GM12801 (cell line): ENCODE results near the gene LIN54.

Experiments used
- TF ChIP-seq, protein P1 (sequence below): IDR thresholded peaks from one replicate; pipeline ENCODE4 v1.5.1; 2011; ENCODE audit warnings: control low read depth; ENCODE audit not compliant: insufficient read length; ENCODE audit errors: extremely low read depth

The LIN54 gene

DNA sequence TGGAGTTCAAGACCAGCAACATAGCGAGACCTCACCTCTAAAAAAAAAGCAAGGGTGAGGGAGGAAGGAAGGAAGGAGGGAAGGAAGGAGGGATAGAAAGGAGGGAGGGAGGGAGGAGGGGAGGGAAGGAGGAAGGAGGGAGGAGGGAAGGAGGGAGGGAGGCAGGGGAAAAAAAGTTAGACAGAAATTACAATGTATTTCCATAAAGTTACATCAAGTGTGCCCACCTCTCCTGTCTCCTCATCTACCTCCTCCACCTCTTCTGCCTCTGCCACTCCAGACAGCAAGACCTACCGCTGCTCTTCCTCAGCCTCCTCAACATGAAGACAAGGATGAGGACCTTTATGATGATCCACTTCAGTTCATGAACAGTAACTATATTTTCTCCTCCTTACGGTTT, 8.3 kb downstream of the LIN54 start:
- TF ChIP-seq, protein P1, sequence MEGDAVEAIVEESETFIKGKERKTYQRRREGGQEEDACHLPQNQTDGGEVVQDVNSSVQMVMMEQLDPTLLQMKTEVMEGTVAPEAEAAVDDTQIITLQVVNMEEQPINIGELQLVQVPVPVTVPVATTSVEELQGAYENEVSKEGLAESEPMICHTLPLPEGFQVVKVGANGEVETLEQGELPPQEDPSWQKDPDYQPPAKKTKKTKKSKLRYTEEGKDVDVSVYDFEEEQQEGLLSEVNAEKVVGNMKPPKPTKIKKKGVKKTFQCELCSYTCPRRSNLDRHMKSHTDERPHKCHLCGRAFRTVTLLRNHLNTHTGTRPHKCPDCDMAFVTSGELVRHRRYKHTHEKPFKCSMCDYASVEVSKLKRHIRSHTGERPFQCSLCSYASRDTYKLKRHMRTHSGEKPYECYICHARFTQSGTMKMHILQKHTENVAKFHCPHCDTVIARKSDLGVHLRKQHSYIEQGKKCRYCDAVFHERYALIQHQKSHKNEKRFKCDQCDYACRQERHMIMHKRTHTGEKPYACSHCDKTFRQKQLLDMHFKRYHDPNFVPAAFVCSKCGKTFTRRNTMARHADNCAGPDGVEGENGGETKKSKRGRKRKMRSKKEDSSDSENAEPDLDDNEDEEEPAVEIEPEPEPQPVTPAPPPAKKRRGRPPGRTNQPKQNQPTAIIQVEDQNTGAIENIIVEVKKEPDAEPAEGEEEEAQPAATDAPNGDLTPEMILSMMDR: no peak

DNA sequence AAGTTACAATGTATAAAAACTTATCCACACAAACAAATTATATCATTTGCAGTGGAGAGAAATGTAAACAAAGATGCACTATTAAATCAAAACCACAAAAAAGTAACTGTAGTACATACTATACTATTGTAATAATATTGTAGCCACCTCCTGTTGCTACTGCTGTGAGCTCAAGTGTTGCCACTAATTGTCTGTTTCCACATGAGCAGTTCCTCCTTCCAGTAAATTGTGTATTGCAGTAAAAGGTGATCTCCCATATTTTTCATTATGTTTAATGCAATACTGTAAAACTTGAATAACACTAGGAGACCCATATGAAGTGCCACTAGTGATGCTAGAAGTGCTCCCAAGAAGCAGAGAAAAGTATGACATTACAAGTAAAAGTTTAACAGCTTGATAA, 11.7 kb downstream of the LIN54 start:
- TF ChIP-seq, protein P1: no peak

DNA sequence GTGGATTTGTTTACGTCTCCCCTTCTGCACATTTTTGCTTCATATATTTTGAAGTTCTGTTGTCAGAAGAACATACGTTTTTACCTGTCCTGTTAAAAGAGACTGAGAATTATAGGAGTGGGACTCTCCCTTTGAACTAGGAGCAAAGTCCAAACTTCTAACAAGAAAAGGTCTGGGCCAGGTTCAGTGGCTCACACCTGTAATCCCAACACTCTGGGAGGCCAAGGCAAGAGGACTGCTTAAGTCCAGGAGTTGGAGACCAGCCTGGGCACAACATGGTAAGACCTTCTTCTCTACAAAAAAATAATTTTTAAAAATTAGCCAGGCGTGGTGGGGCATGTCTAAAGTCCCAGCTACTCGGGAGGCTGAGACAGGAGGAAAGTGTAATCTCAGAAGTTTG, 15.8 kb downstream of the LIN54 start:
- TF ChIP-seq, protein P1: no peak

- TF ChIP-seq, protein P1: no peak
Measured at GRCh38 chr4:82989575-82990429, 20.8 kb downstream of the LIN54 start.

- TF ChIP-seq, protein P1: no peak
Measured at GRCh38 chr4:82988323-82988832, 22.2 kb downstream of the LIN54 start.

DNA sequence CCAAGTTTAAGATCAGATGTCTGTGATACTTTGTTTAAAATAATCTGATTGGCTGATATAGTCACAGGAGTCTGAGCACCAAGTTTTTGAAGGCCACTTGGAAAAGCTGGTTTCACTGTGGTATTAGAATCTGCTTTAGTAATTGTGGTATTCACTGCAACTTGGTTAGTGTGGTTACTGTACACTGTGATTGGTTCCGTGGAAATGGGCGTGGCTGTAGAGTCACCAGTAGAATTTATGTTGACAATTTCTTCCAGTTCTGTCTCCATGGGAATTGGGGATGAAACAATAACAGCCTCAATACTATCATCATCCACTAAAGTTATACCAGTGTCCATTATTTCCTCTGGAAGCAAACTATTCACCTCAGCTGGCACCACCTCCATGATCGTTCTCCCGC, 26.2 kb downstream of the LIN54 start:
- TF ChIP-seq, protein P1: no peak

DNA sequence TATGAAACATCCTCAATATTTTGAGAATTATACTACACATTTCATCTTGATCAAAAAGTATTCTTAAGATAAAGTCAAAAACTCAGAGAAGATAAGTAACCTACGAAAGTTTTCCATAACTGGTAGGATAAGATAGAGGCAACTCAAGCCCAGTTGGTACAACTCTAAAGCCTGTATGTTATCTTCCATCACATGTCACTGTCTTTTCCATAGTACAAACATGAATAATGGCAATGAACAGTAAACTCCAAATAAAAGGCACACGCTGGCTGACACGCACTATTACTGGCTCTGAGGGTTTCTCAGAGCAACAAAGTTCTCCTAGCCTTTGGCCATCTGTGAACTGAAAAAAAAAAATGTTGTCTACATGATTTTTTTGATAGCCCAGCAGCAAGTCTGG, 27.2 kb downstream of the LIN54 start:
- TF ChIP-seq, protein P1: no peak
